PC-9 (cell line): Measurements from ENCODE around the gene CNGB1. TPM values are rescaled to one million over a fixed set of nuclear protein-coding genes. Genes with fewer than 3 reads are reported as not detected.

Experiments used
- BruUV-seq: library from RNA; stranded (reverse); fragments of 400-500 nt; replicated peaks from 2 replicates; lab custom pipeline; 2021; lab: Mats Ljungman, UMichigan
- CTCF ChIA-PET: fragments of 300-600 bp; sonication (Branson Sonifier 250); formaldehyde crosslinking; loops from one replicate; lab custom pipeline; 2022; ENCODE audit warnings: antibody characterized with exemption; lab: Charles Lee
- POLR2A ChIA-PET: fragments of 300-600 bp; sonication (Branson Sonifier 250); formaldehyde crosslinking; loops from one replicate; lab custom pipeline; 2022; ENCODE audit warnings: antibody characterized with exemption; ENCODE audit not compliant: unreplicated experiment; lab: Charles Lee
- DNase-seq, 2 experiments: peaks; one replicate each; pipeline versions ENCODE4 v3.0.0 to v3.0.0-alpha.2; 2015 to 2022; ENCODE audit warnings: mixed read lengths in 1 of 2
- H2AFZ ChIP-seq: fragments of 200-600 bp; sonication (generic); 2 replicates; pipeline ENCODE4 v1.8.1; 2017; ENCODE audit warnings: antibody characterized with exemption
- H3F3A ChIP-seq: fragments of 200-600 bp; sonication (generic); 2 replicates; pipeline ENCODE4 v1.8.1; 2017; ENCODE audit warnings: antibody characterized with exemption, mild to moderate bottlenecking, low read depth; ENCODE audit not compliant: insufficient read depth
- H3K27ac ChIP-seq: fragments of 200-600 bp; sonication (generic); 2 replicates; pipeline ENCODE4 v1.6.1; 2016; ENCODE audit warnings: mixed run types
- H3K27me3 ChIP-seq: fragments of 200-600 bp; sonication (generic); 2 replicates; pipeline ENCODE4 v1.6.1; 2016; ENCODE audit warnings: low read depth, mixed run types; ENCODE audit not compliant: insufficient read depth
- H3K36me3 ChIP-seq: fragments of 200-600 bp; sonication (generic); 2 replicates; pipeline ENCODE4 v1.6.1; 2016; ENCODE audit warnings: low read depth, mixed run types
- H3K4me1 ChIP-seq: fragments of 200-600 bp; sonication (generic); replicated peaks from 2 replicates; pipeline ENCODE4 v1.6.1; 2016; ENCODE audit warnings: mixed run types; ENCODE audit not compliant: insufficient read depth
- H3K4me2 ChIP-seq: fragments of 200-600 bp; sonication (generic); 2 replicates; pipeline ENCODE4 v1.6.1; 2017; ENCODE audit warnings: mixed run types
- H3K4me3 ChIP-seq: fragments of 200-600 bp; sonication (generic); 2 replicates; pipeline ENCODE4 v1.6.1; 2016; ENCODE audit warnings: mixed run types
- H3K79me2 ChIP-seq: fragments of 200-600 bp; sonication (generic); 2 replicates; pipeline ENCODE4 v1.6.1; 2017; ENCODE audit warnings: low read depth, mixed run types
- H3K9me2 ChIP-seq: fragments of 200-600 bp; sonication (generic); 2 replicates; pipeline ENCODE4 v1.8.1; 2017; ENCODE audit warnings: mild to moderate bottlenecking; ENCODE audit not compliant: insufficient read depth
- H3K9me3 ChIP-seq: fragments of 200-600 bp; sonication (generic); 2 replicates; pipeline ENCODE4 v1.8.1; 2016; ENCODE audit warnings: low read depth; ENCODE audit not compliant: insufficient read depth
- H4K20me1 ChIP-seq: fragments of 200-600 bp; sonication (generic); 2 replicates; pipeline ENCODE4 v1.8.1; 2017; ENCODE audit not compliant: insufficient read depth
- EZH2 ChIP-seq: fragments of 200-600 bp; sonication (generic); IDR thresholded peaks from 2 replicates; pipeline ENCODE4 v1.8.0; 2017; ENCODE audit warnings: antibody characterized with exemption, low read depth
- intact Hi-C: fragments of 100-400 bp; cut with micrococcal nuclease; formaldehyde crosslinking; loops from one replicate; pipeline ENCODE4 v1.10.0; 2022; ENCODE audit not compliant: unreplicated experiment
- total RNA-seq: library from RNA; stranded (reverse); gene quantifications from 2 replicates; pipeline ENCODE4 v1.2.3, GENCODE V29; 2021
- TF ChIP-seq, protein P1 (sequence below): fragments of 200-600 bp; sonication (generic); conservative IDR thresholded peaks from 2 replicates; pipeline ENCODE4 v1.6.1; 2017; ENCODE audit warnings: mixed run types, antibody characterized with exemption, mild to moderate bottlenecking, moderate library complexity

CNGB1 gene
- total RNA-seq, 1 experiment from 2014 or later: 1.1 TPM

DNA sequence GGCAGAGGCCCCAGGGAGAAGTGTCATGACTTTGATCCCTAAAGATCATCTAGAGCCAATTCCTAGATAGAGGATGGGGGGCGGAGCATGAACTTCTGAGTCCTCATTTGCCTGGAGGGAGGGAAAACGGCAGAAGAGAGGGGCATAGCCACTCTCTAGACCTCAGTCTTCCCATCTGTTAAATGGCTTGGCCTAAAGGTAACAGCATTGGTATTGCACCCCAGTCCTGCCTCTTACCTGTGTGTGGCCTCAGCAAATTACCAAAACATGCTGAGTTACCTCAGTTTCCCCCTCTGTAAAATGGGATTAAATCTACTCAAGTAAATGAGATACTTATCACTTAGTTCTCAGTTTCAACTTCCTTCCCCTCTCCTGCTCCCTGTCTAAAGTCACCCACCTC is 47.5 kb downstream of the CNGB1 start:
- POLR2A ChIA-PET: no interaction called here
- Histone ChIP-seq H3K9me2 (no peaks in the 10 kb centered on the region), H3F3A (0 out of 2 replicates have a peak, but pooled peaks cover 3% of the 10 kb centered on the region), H3K4me2 (no peak overlapping the region), H3K9me3 (no peaks in the 10 kb centered on the region), H3K36me3 (no peaks in the 10 kb centered on the region), H3K79me2 (no peaks in the 10 kb centered on the region), H3K4me3 (no peak overlapping the region), H4K20me1 (no peaks in the 10 kb centered on the region), H2AFZ (no peak overlapping the region), H3K27ac (no peak overlapping the region), H3K27me3 (no peaks in the 10 kb centered on the region), H3K4me1 (no peaks in the 10 kb centered on the region)
- CTCF ChIA-PET: no interaction called here
- no peak for TF ChIP-seq EZH2
- TF ChIP-seq, protein P1, sequence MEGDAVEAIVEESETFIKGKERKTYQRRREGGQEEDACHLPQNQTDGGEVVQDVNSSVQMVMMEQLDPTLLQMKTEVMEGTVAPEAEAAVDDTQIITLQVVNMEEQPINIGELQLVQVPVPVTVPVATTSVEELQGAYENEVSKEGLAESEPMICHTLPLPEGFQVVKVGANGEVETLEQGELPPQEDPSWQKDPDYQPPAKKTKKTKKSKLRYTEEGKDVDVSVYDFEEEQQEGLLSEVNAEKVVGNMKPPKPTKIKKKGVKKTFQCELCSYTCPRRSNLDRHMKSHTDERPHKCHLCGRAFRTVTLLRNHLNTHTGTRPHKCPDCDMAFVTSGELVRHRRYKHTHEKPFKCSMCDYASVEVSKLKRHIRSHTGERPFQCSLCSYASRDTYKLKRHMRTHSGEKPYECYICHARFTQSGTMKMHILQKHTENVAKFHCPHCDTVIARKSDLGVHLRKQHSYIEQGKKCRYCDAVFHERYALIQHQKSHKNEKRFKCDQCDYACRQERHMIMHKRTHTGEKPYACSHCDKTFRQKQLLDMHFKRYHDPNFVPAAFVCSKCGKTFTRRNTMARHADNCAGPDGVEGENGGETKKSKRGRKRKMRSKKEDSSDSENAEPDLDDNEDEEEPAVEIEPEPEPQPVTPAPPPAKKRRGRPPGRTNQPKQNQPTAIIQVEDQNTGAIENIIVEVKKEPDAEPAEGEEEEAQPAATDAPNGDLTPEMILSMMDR: no peak
- intact Hi-C loops: no loop called here
- no peak for DNase-seq
- no TSS peak for BruUV-seq

DNA sequence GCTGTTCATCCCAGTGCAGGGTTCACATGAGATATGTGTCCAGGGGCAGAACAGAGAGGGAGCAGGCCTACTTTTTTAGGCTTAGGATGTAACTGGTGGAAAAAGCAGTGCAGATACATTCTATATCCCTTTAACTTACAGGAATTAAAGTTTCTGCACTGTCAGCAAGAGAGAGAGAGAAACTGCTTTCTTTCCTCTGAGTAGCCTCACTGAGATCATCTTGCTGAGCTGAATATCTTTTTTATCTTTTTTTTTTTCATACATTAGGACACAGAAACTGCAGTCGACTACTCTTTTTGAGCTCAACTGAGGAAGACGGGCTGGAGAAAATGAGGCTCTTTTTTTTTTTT is 50.1 kb downstream of the CNGB1 start:
- Histone ChIP-seq H2AFZ (no peak overlapping the region), H3K9me3 (no peaks in the 10 kb centered on the region), H3K36me3 (no peaks in the 10 kb centered on the region), H3K4me3 (no peak overlapping the region), H3K4me1 (peaks cover 18% of the 10 kb centered on the region), H3F3A (peaks cover 11% of the 10 kb centered on the region), H3K27me3 (no peaks in the 10 kb centered on the region), H3K4me2 (no peak overlapping the region), H3K79me2 (no peaks in the 10 kb centered on the region), H4K20me1 (no peaks in the 10 kb centered on the region), H3K9me2 (no peaks in the 10 kb centered on the region), H3K27ac (no peak overlapping the region)
- no peak for TF ChIP-seq EZH2
- TF ChIP-seq, protein P1: no peak
- intact Hi-C loops: no loop called here
- POLR2A ChIA-PET: no interaction called here
- DNase-seq: no peak
- BruUV-seq: no TSS peak
- CTCF ChIA-PET: no interaction called here

DNA sequence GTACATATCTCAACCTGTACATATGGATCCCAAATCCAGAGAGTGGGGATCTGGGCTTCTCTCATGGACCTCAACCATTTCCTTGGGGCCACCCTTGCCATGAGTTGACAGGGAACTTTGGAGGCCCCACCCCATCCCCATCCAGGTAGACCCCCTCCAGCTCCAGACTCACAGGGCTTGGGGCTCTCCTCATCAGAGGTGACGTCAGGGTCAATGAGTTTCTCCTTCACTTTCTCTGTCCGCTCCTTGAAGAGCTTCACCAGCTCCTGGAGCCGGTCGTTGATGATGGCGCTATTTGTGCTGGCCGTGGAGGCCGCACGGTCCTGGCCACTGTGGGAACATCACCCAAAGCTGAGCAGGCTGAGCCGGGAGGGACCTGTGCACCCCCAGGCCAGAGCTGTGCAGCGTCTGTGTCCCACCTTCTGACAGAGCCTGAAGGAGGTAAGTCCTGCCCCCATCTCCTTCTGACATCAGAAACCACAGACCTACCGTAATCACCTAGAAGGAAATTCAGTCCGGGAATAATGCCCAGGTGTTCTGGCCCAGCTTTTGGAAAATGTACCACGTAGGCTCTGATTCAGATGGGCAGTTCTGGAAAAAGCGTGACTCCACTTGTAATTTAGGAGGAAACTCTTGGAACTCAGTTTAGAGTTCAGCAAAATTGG is 50.6 kb downstream of the CNGB1 start:
- no peaks in the 10 kb centered on the region for H3K27me3 ChIP-seq
- no peaks in the 10 kb centered on the region for H3K9me2 ChIP-seq
- BruUV-seq: no TSS peak
- H3K4me2 ChIP-seq: no peak overlapping the region
- intact Hi-C loops: no loop called here
- ChIA-PET CTCF (no interaction called here), POLR2A (no interaction called here)
- no peaks in the 10 kb centered on the region for H3K36me3 ChIP-seq
- no peaks in the 10 kb centered on the region for H3K9me3 ChIP-seq
- no peak overlapping the region for H3K4me3 ChIP-seq
- peaks cover 11% of the 10 kb centered on the region for H3F3A ChIP-seq
- H3K79me2 ChIP-seq: no peaks in the 10 kb centered on the region
- no peak overlapping the region for H2AFZ ChIP-seq
- H3K27ac ChIP-seq: no peak overlapping the region
- DNase-seq: no peak
- peaks cover 18% of the 10 kb centered on the region for H3K4me1 ChIP-seq
- TF ChIP-seq EZH2: no peak
- TF ChIP-seq, protein P1: no peak
- H4K20me1 ChIP-seq: no peaks in the 10 kb centered on the region
